ENCODE data around the gene ZNF622. TPM values are rescaled to one million over a fixed set of nuclear protein-coding genes. Genes with fewer than 3 reads are reported as not detected.

Gene ZNF622
- polyA plus RNA-seq, result 10 to 100 TPM; 23.0 to 41.5 (median 34.1) TPM
- long read RNA-seq, donor 1, transcript ZNF622-201 (6 exons, 1,699 nt), result major isoform, 34 of 34 reads
- long read RNA-seq, donor 1, partial matches to known transcripts, result 0 of 34 reads
- long read RNA-seq, donor 1, other reads (novel, unspliced or antisense), result 0 of 34 reads
- long read RNA-seq, donor 2, transcript ZNF622-201 (6 exons, 1,699 nt), result major isoform, 5 of 5 reads
- long read RNA-seq, donor 2, partial matches to known transcripts, result 0 of 5 reads
- long read RNA-seq, donor 2, other reads (novel, unspliced or antisense), result 0 of 5 reads
- long read RNA-seq, donor 3, transcript ZNF622-201 (6 exons, 1,699 nt), result major isoform, 6 of 6 reads
- long read RNA-seq, donor 3, partial matches to known transcripts, result 0 of 6 reads
- long read RNA-seq, donor 3, other reads (novel, unspliced or antisense), result 0 of 6 reads
- long read RNA-seq, donor 4, result 0 reads
- long read RNA-seq, donor 5, partial matches to known transcripts, result 0 of 3 reads
- long read RNA-seq, donor 5, other reads (novel, unspliced or antisense), result 0 of 3 reads
- long read RNA-seq, donor 6, transcript ZNF622-201 (6 exons, 1,699 nt), result major isoform, 12 of 17 reads
- long read RNA-seq, donor 6, partial matches to known transcripts, result 5 of 17 reads
- long read RNA-seq, donor 6, other reads (novel, unspliced or antisense), result 0 of 17 reads
- long read RNA-seq, donor 7, transcript ZNF622-201 (6 exons, 1,699 nt), result major isoform, 23 of 31 reads
- long read RNA-seq, donor 7, partial matches to known transcripts, result 8 of 31 reads
- long read RNA-seq, donor 7, other reads (novel, unspliced or antisense), result 0 of 31 reads
- long read RNA-seq, donor 8, partial matches to known transcripts, result 0 of 1 reads
- long read RNA-seq, donor 8, other reads (novel, unspliced or antisense), result 0 of 1 reads
- long read RNA-seq, donor 9, partial matches to known transcripts, result 0 of 2 reads
- long read RNA-seq, donor 9, other reads (novel, unspliced or antisense), result 0 of 2 reads
- long read RNA-seq, donor 10, transcript ZNF622-201 (6 exons, 1,699 nt), result major isoform, 14 of 24 reads
- long read RNA-seq, donor 10, partial matches to known transcripts, result 10 of 24 reads
- long read RNA-seq, donor 10, other reads (novel, unspliced or antisense), result 0 of 24 reads

DNA sequence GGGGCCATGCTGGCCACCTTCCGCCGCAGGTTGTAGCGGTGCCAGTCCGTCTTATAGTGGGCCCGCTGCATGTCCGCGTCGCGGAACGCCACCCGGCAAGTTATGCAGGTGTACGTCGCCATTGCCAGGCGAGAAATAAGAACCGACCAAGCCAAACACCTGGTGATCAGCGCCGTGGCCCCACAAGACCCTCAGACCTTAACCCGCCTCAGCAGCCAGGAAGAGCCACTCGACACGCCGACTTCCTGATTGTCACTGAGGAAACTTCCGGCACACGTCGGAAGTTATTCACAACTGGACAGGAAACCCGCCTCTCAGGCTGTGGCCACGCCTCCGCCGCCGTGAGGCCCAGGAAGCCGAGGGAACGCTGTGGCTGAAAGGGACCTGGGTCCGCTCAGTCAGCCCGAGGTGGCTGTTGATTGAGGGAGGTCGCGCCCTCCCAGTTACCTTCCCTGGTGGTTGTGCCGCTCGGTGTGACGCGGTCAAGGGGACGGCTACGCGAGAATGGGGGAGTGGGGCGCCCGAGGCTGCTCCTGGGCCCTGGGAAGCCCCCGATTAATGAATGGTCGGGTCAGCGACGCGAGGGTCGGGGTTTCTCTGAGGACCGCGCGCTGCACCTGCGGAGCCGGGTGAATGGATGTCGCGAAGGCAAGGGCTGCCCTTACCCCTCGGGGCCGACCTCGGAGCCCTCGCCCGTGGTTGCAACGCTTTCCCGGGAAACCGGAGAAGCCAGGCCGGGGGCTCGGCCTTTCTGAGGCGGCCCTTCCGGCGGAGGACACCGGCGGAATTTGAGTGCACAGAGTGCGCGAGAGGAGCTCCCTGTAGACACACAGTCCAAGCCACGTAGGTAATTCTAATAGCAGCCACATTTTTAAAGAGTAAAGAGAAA lies at the start of gene ZNF622:
ZNF622 (minus strand) TSS at position 257 of the 889 bp plus-strand sequence; CDS start at position 122, 135 bp downstream.
- no peaks in the 10 kb centered on the region for H3K9me3 ChIP-seq (ENCODE audit: control insufficient read depth in 2 of 2, insufficient read depth in 1 of 2, low read depth in 1 of 2, low read length in 1 of 2)
- peaks cover 7 to 15% (median 12%) of the 10 kb centered on the region in 3 donors for H3K36me3 ChIP-seq (ENCODE audit: control insufficient read depth in 3 of 3, insufficient read depth in 2 of 3, low read depth in 1 of 3, low read length in 3 of 3)
- FAIRE-seq, result no peak
- H3K4me1 ChIP-seq (ENCODE audit: control insufficient read depth in 3 of 3, insufficient read depth in 2 of 3, low read depth in 1 of 3, low read length in 2 of 3), result peaks cover 2 to 19% (median 13%) of the 10 kb centered on the region in 3 donors
- H3K27ac ChIP-seq (ENCODE audit: low read depth in 1 of 3, low read length in 2 of 3), result peak within 1 kb of the TSS; percentile 84 to 92 (median 88)
- no peaks in the 10 kb centered on the region for H3K27me3 ChIP-seq (ENCODE audit: control insufficient read depth in 3 of 3, insufficient read depth in 3 of 3, low read length in 3 of 3)
- H3K4me3 ChIP-seq (ENCODE audit: low read depth in 1 of 3, low read length in 3 of 3), result peak within 1 kb of the TSS; percentile 81 to 92 (median 87)
- 0% methylated on average over 75 of the region's 75 CpGs for WGBS, 3 donors
- DNase-seq, result peak; percentile 95 to 96

GRCh38 chr5:16510098-16510497 lies 44.5 kb upstream of the ZNF622 start:
- peaks cover 0 to 6% of the 10 kb centered on the region in 2 donors for H3K9me3 ChIP-seq (ENCODE audit: control insufficient read depth in 2 of 2, insufficient read depth in 1 of 2, low read depth in 1 of 2, low read length in 1 of 2)
- peaks cover 0 to 9% (median 0%) of the 10 kb centered on the region in 3 donors for H3K36me3 ChIP-seq (ENCODE audit: control insufficient read depth in 3 of 3, insufficient read depth in 2 of 3, low read depth in 1 of 3, low read length in 3 of 3)
- WGBS, 3 donors, result 76 to 84% (median 80%) methylated on average over 3 of the region's 3 CpGs
- DNase-seq, result peak; percentile 19 to 56
- H3K4me1 ChIP-seq (ENCODE audit: control insufficient read depth in 3 of 3, insufficient read depth in 2 of 3, low read depth in 1 of 3, low read length in 2 of 3), result peaks cover 0 to 27% (median 0%) of the 10 kb centered on the region in 3 donors
- no peak overlapping the region for H3K4me3 ChIP-seq (ENCODE audit: low read depth in 1 of 3, low read length in 3 of 3)
- no peak for FAIRE-seq
- H3K27ac ChIP-seq (ENCODE audit: low read depth in 1 of 3, low read length in 2 of 3), result peak overlapping the region in 1 of 3 donors; percentile 98
- no peaks in the 10 kb centered on the region for H3K27me3 ChIP-seq (ENCODE audit: control insufficient read depth in 3 of 3, insufficient read depth in 3 of 3, low read length in 3 of 3)

DNA sequence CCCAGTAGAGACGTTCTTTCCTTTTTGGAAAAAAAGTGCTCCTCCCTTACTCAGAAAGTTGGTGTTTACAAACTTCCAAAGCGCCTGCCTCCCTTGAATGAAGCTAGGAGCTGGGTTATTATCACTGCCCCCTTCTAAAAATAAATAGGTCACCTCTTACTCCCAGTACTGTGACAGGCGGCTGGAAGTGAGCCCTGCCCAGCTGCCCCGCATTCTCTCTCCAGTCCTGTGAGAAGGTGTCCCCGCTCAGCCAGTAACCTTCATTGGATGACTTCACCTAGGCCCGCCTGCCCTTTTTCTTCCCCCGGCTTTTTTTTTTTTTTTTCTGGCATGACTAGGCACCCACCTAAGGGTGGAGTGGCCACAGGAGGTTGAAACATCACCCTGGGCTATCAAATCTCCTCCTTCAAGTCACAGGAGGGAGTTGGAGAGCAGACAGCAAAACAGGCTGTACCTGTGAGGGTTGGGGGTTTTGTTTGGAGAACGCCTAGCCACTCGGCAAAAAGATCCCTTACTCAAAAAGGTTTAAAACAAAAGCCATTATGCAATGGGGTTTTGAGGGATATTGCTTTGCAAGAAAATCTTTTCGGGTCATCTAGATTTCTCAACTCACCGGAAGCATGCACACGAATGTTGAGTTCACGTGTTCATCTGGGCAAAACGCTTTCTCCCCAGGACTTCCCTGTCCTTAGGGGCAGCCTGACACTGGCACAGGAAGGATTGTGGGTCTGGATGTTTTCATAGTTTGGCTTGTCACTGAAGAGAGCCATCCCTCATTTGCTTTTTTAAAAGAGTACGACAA lies 43.3 kb upstream of the ZNF622 start:
- Histone ChIP-seq H3K27ac (ENCODE audit: low read depth in 1 of 3, low read length in 2 of 3) (peak overlapping the region; percentile 84 to 98 (median 87)), H3K4me1 (ENCODE audit: control insufficient read depth in 3 of 3, insufficient read depth in 2 of 3, low read depth in 1 of 3, low read length in 2 of 3) (peaks cover 0 to 28% (median 0%) of the 10 kb centered on the region in 3 donors), H3K27me3 (ENCODE audit: control insufficient read depth in 3 of 3, insufficient read depth in 3 of 3, low read length in 3 of 3) (no peaks in the 10 kb centered on the region), H3K4me3 (ENCODE audit: low read depth in 1 of 3, low read length in 3 of 3) (peak overlapping the region in 2 of 3 donors; percentile 41 to 47), H3K9me3 (ENCODE audit: control insufficient read depth in 2 of 2, insufficient read depth in 1 of 2, low read depth in 1 of 2, low read length in 1 of 2) (peaks cover 0 to 6% of the 10 kb centered on the region in 2 donors), H3K36me3 (ENCODE audit: control insufficient read depth in 3 of 3, insufficient read depth in 2 of 3, low read depth in 1 of 3, low read length in 3 of 3) (peaks cover 0 to 16% (median 0%) of the 10 kb centered on the region in 3 donors)
- FAIRE-seq, result no peak
- DNase-seq, result peak; percentile 85 to 89
- WGBS, 3 donors, result 18 to 49% (median 33%) methylated on average over 15 of the region's 15 CpGs

DNA sequence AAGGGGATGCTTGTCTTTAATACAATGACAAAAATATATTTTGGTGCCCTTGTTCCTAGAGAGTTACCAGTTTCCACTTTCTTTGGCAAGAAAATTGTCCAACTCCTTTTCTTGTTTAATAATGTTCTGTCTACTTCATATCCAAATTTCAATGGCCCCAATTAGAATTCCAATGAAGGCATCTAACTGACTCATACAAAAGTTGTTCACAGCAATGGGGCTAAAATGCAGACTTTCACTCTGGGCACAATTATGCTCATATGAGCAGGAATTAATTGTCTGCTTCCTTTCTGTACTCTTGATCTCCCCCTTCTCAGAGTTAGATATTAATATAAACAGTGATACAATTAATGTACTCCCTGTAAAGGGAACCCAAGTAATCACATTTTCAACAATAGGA lies 42.1 kb upstream of the ZNF622 start:
- Histone ChIP-seq H3K4me3 (ENCODE audit: low read depth in 1 of 3, low read length in 3 of 3) (peak overlapping the region in 2 of 3 donors; percentile 29 to 41), H3K36me3 (ENCODE audit: control insufficient read depth in 3 of 3, insufficient read depth in 2 of 3, low read depth in 1 of 3, low read length in 3 of 3) (peaks cover 0 to 16% (median 0%) of the 10 kb centered on the region in 3 donors), H3K27me3 (ENCODE audit: control insufficient read depth in 3 of 3, insufficient read depth in 3 of 3, low read length in 3 of 3) (no peaks in the 10 kb centered on the region), H3K27ac (ENCODE audit: low read depth in 1 of 3, low read length in 2 of 3) (peak overlapping the region in 1 of 3 donors; percentile 98), H3K4me1 (ENCODE audit: control insufficient read depth in 3 of 3, insufficient read depth in 2 of 3, low read depth in 1 of 3, low read length in 2 of 3) (peaks cover 0 to 28% (median 0%) of the 10 kb centered on the region in 3 donors), H3K9me3 (ENCODE audit: control insufficient read depth in 2 of 2, insufficient read depth in 1 of 2, low read depth in 1 of 2, low read length in 1 of 2) (peaks cover 0 to 6% of the 10 kb centered on the region in 2 donors)
- FAIRE-seq (no peak), DNase-seq (peak; percentile 25 to 40)

DNA sequence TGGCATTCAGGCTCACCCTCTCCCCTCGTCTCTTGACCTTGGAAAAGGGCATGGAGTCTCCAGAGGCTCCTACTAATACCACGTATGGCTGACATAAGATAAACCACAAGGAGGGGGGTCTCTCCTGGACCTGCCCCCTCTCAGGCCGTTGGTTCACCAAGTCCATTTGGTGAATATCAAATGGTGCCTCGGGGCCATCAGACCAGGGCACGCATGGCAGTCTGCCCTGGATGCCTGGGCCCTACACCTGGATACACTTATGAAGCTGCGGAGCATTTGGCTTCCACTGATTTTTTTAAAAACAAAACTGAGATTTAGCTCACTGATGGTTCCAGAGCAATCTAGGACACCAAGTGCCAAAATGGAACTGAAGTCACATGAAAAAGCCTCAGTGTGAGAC lies 40.3 kb upstream of the ZNF622 start:
- no peak for DNase-seq
- Histone ChIP-seq H3K4me1 (ENCODE audit: control insufficient read depth in 3 of 3, insufficient read depth in 2 of 3, low read depth in 1 of 3, low read length in 2 of 3) (peaks cover 0 to 28% (median 0%) of the 10 kb centered on the region in 3 donors), H3K27me3 (ENCODE audit: control insufficient read depth in 3 of 3, insufficient read depth in 3 of 3, low read length in 3 of 3) (no peaks in the 10 kb centered on the region), H3K27ac (ENCODE audit: low read depth in 1 of 3, low read length in 2 of 3) (peak overlapping the region in 1 of 3 donors; percentile 98), H3K9me3 (ENCODE audit: control insufficient read depth in 2 of 2, insufficient read depth in 1 of 2, low read depth in 1 of 2, low read length in 1 of 2) (no peaks in the 10 kb centered on the region), H3K36me3 (ENCODE audit: control insufficient read depth in 3 of 3, insufficient read depth in 2 of 3, low read depth in 1 of 3, low read length in 3 of 3) (peaks cover 0 to 18% (median 0%) of the 10 kb centered on the region in 3 donors), H3K4me3 (ENCODE audit: low read depth in 1 of 3, low read length in 3 of 3) (peak overlapping the region in 2 of 3 donors; percentile 2 to 29)
- WGBS, 3 donors, result 79 to 88% (median 85%) methylated on average over 6 of the region's 6 CpGs
- no peak for FAIRE-seq

DNA sequence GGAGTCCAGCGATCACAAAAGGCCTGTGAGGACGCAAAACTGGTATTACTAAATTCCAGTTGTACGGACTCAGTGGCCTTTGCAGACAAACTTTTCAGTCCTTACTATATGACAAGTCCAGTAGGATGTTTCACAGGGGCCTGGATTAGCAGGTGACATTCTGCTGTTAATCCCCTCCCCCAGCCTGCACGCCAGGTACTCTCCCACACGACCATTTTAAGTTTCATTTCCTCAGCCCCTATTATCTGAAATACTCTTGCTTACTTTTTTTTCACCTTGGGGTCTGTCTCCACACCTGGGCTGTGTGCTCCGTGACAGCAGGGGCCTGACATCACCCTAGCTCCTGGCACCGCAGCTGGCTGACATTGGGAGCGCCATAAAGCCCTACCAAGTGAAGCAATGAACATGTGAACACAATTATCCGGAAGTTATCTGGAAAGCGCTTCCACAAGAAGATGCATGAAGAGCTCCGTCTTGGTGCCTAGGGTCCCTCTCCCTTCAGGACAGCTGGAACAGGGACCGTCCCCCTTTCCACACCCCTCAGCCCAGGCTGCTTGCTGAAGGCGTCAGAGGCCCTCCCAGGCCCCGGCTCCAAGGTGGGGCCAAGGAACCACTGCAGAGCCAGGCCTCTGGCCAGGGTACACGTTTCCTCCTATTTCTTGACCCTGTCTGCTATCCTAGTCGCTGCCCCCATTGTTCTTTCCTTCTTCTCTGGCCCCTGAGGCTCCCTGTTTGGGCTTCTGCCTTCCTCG lies 39.7 kb upstream of the ZNF622 start:
- no peaks in the 10 kb centered on the region for H3K9me3 ChIP-seq (ENCODE audit: control insufficient read depth in 2 of 2, insufficient read depth in 1 of 2, low read depth in 1 of 2, low read length in 1 of 2)
- no peak for DNase-seq
- H3K36me3 ChIP-seq (ENCODE audit: control insufficient read depth in 3 of 3, insufficient read depth in 2 of 3, low read depth in 1 of 3, low read length in 3 of 3), result peaks cover 0 to 20% (median 0%) of the 10 kb centered on the region in 3 donors
- H3K27ac ChIP-seq (ENCODE audit: low read depth in 1 of 3, low read length in 2 of 3), result no peak overlapping the region
- no peaks in the 10 kb centered on the region for H3K27me3 ChIP-seq (ENCODE audit: control insufficient read depth in 3 of 3, insufficient read depth in 3 of 3, low read length in 3 of 3)
- 85 to 91% (median 85%) methylated on average over 17 of the region's 17 CpGs for WGBS, 3 donors
- peaks cover 0 to 28% (median 0%) of the 10 kb centered on the region in 3 donors for H3K4me1 ChIP-seq (ENCODE audit: control insufficient read depth in 3 of 3, insufficient read depth in 2 of 3, low read depth in 1 of 3, low read length in 2 of 3)
- peak overlapping the region in 1 of 3 donors; percentile 2 for H3K4me3 ChIP-seq (ENCODE audit: low read depth in 1 of 3, low read length in 3 of 3)
- no peak for FAIRE-seq

Data from small intestine (tissue), 16 donors.